ENCODE measurements around the gene GALNTL6. TPM values are rescaled to one million over a fixed set of nuclear protein-coding genes. Genes with fewer than 3 reads are reported as not detected.

GALNTL6 gene
- polyA plus RNA-seq, 6 donors from 2014 or later = 0.09 to 1.5 (median 0.52) TPM

- no peaks in the 10 kb centered on the region for H3K36me3 Mint-ChIP-seq
- H3K4me3 Mint-ChIP-seq = no peak overlapping the region
Measured at GRCh38 chr4:172253409-172253808, 440.2 kb downstream of the GALNTL6 start.

GRCh38 chr4:172256820-172257219 is 443.6 kb downstream of the GALNTL6 start:
- Mint-ChIP-seq H3K9me3 (peaks cover 0 to 4% (median 0%) of the 10 kb centered on the region in 7 donors), H3K4me3 (no peak overlapping the region), H3K27me3 (no peaks in the 10 kb centered on the region), H3K4me1 (no peaks in the 10 kb centered on the region), H3K27ac (no peak overlapping the region), H3K36me3 (no peaks in the 10 kb centered on the region)
- DNase-seq (no peak), ATAC-seq (ENCODE audit: low read depth in 2 of 2) (no peak)

More at GRCh38 chr4:172253409-172253808, 440.2 kb downstream of the GALNTL6 start:
- ATAC-seq (ENCODE audit: low read depth in 2 of 2) (no peak), DNase-seq (no peak)
- Mint-ChIP-seq H3K9me3 (peaks cover 0 to 6% (median 2%) of the 10 kb centered on the region in 7 donors), H3K4me1 (no peaks in the 10 kb centered on the region), H3K27ac (no peak overlapping the region), H3K27me3 (no peaks in the 10 kb centered on the region)

- DNase-seq (no peak), ATAC-seq (ENCODE audit: low read depth in 2 of 2) (no peak)
- no peak overlapping the region for H3K27ac Mint-ChIP-seq
- H3K9me3 Mint-ChIP-seq = peaks cover 0 to 4% (median 0%) of the 10 kb centered on the region in 7 donors
- no peaks in the 10 kb centered on the region for H3K27me3 Mint-ChIP-seq
- no peak overlapping the region for H3K4me3 Mint-ChIP-seq
- H3K4me1 Mint-ChIP-seq = no peaks in the 10 kb centered on the region
- no peaks in the 10 kb centered on the region for H3K36me3 Mint-ChIP-seq
Measured at GRCh38 chr4:172270397-172270796, 457.2 kb downstream of the GALNTL6 start.

- Mint-ChIP-seq H3K27me3 (no peaks in the 10 kb centered on the region), H3K36me3 (no peaks in the 10 kb centered on the region), H3K4me1 (no peaks in the 10 kb centered on the region), H3K9me3 (peaks cover 0 to 5% (median 0%) of the 10 kb centered on the region in 7 donors), H3K27ac (no peak overlapping the region), H3K4me3 (no peak overlapping the region)
- no peak for DNase-seq
- ATAC-seq (ENCODE audit: low read depth in 2 of 2) = no peak
Measured at GRCh38 chr4:172287117-172287516, 473.9 kb downstream of the GALNTL6 start.

GRCh38 chr4:172305698-172306097 is 492.5 kb downstream of the GALNTL6 start:
- no peak overlapping the region for H3K4me3 Mint-ChIP-seq
- no peaks in the 10 kb centered on the region for H3K27me3 Mint-ChIP-seq
- no peak overlapping the region for H3K27ac Mint-ChIP-seq
- H3K4me1 Mint-ChIP-seq = no peaks in the 10 kb centered on the region
- H3K36me3 Mint-ChIP-seq = no peaks in the 10 kb centered on the region
- H3K9me3 Mint-ChIP-seq = peaks cover 0 to 7% (median 4%) of the 10 kb centered on the region in 7 donors
- DNase-seq (no peak), ATAC-seq (ENCODE audit: low read depth in 2 of 2) (no peak)

- Mint-ChIP-seq H3K36me3 (no peaks in the 10 kb centered on the region), H3K4me3 (no peak overlapping the region), H3K9me3 (peaks cover 0 to 6% (median 3%) of the 10 kb centered on the region in 7 donors), H3K27me3 (no peaks in the 10 kb centered on the region), H3K27ac (no peak overlapping the region), H3K4me1 (no peaks in the 10 kb centered on the region)
- ATAC-seq (ENCODE audit: low read depth in 2 of 2) (no peak), DNase-seq (no peak)
Measured at GRCh38 chr4:172308078-172308477, 494.9 kb downstream of the GALNTL6 start.

GRCh38 chr4:172311682-172312081 is 498.5 kb downstream of the GALNTL6 start:
- Mint-ChIP-seq H3K4me3 (no peak overlapping the region), H3K36me3 (no peaks in the 10 kb centered on the region), H3K9me3 (peaks cover 0 to 5% (median 3%) of the 10 kb centered on the region in 7 donors), H3K27me3 (no peaks in the 10 kb centered on the region), H3K4me1 (no peaks in the 10 kb centered on the region), H3K27ac (no peak overlapping the region)
- ATAC-seq (ENCODE audit: low read depth in 2 of 2) = no peak
- DNase-seq = no peak

GRCh38 chr4:172323288-172323687 is 510.1 kb downstream of the GALNTL6 start:
- DNase-seq = no peak
- ATAC-seq (ENCODE audit: low read depth in 2 of 2) = no peak
- H3K27me3 Mint-ChIP-seq = no peaks in the 10 kb centered on the region
- H3K27ac Mint-ChIP-seq = no peak overlapping the region
- H3K9me3 Mint-ChIP-seq = peaks cover 0 to 4% (median 0%) of the 10 kb centered on the region in 7 donors
- no peaks in the 10 kb centered on the region for H3K4me1 Mint-ChIP-seq
- no peak overlapping the region for H3K4me3 Mint-ChIP-seq
- H3K36me3 Mint-ChIP-seq = no peaks in the 10 kb centered on the region

GRCh38 chr4:172344308-172344938 is 531.2 kb downstream of the GALNTL6 start:
- Mint-ChIP-seq H3K27ac (no peak overlapping the region), H3K4me3 (no peak overlapping the region), H3K36me3 (no peaks in the 10 kb centered on the region), H3K9me3 (peaks cover 0 to 9% (median 3%) of the 10 kb centered on the region in 7 donors), H3K4me1 (no peaks in the 10 kb centered on the region), H3K27me3 (no peaks in the 10 kb centered on the region)
- ATAC-seq (ENCODE audit: low read depth in 2 of 2) (no peak), DNase-seq (no peak)

GRCh38 chr4:172348426-172348825 is 535.2 kb downstream of the GALNTL6 start:
- Mint-ChIP-seq H3K4me3 (no peak overlapping the region), H3K4me1 (no peaks in the 10 kb centered on the region), H3K27ac (no peak overlapping the region), H3K27me3 (no peaks in the 10 kb centered on the region), H3K36me3 (no peaks in the 10 kb centered on the region), H3K9me3 (peaks cover 0 to 2% (median 0%) of the 10 kb centered on the region in 7 donors)
- DNase-seq (no peak), ATAC-seq (ENCODE audit: low read depth in 2 of 2) (no peak)

- Mint-ChIP-seq H3K27me3 (no peaks in the 10 kb centered on the region), H3K9me3 (no peaks in the 10 kb centered on the region), H3K27ac (no peak overlapping the region), H3K4me3 (no peak overlapping the region), H3K36me3 (no peaks in the 10 kb centered on the region), H3K4me1 (no peaks in the 10 kb centered on the region)
- DNase-seq (no peak), ATAC-seq (ENCODE audit: low read depth in 2 of 2) (no peak)
Measured at GRCh38 chr4:172352356-172352755, 539.2 kb downstream of the GALNTL6 start.

- Mint-ChIP-seq H3K9me3 (peaks cover 0 to 2% (median 0%) of the 10 kb centered on the region in 7 donors), H3K4me1 (no peaks in the 10 kb centered on the region), H3K36me3 (no peaks in the 10 kb centered on the region), H3K4me3 (no peak overlapping the region), H3K27me3 (no peaks in the 10 kb centered on the region), H3K27ac (no peak overlapping the region)
- ATAC-seq (ENCODE audit: low read depth in 2 of 2) (no peak), DNase-seq (no peak)
Measured at GRCh38 chr4:172356016-172356415, 542.8 kb downstream of the GALNTL6 start.

GRCh38 chr4:172357006-172357540 is 543.9 kb downstream of the GALNTL6 start:
- no peak overlapping the region for H3K4me3 Mint-ChIP-seq
- H3K36me3 Mint-ChIP-seq = no peaks in the 10 kb centered on the region
- peaks cover 0 to 2% (median 0%) of the 10 kb centered on the region in 7 donors for H3K9me3 Mint-ChIP-seq
- H3K4me1 Mint-ChIP-seq = no peaks in the 10 kb centered on the region
- DNase-seq (no peak), ATAC-seq (ENCODE audit: low read depth in 2 of 2) (no peak)
- H3K27me3 Mint-ChIP-seq = no peaks in the 10 kb centered on the region
- no peak overlapping the region for H3K27ac Mint-ChIP-seq

- Mint-ChIP-seq H3K36me3 (no peaks in the 10 kb centered on the region), H3K4me3 (no peak overlapping the region), H3K27ac (peak overlapping the region in 1 of 6 donors; percentile 63), H3K9me3 (peaks cover 0 to 7% (median 0%) of the 10 kb centered on the region in 7 donors), H3K27me3 (no peaks in the 10 kb centered on the region), H3K4me1 (no peaks in the 10 kb centered on the region)
- ATAC-seq (ENCODE audit: low read depth in 2 of 2) (no peak), DNase-seq (no peak)
Measured at GRCh38 chr4:172362569-172362968, 549.4 kb downstream of the GALNTL6 start.

Data from naive B cell (primary cell).